ENCODE results near the gene SLITRK3. TPM values are rescaled to one million over a fixed set of nuclear protein-coding genes. Genes with fewer than 3 reads are reported as not detected.

Gene SLITRK3, protein sequence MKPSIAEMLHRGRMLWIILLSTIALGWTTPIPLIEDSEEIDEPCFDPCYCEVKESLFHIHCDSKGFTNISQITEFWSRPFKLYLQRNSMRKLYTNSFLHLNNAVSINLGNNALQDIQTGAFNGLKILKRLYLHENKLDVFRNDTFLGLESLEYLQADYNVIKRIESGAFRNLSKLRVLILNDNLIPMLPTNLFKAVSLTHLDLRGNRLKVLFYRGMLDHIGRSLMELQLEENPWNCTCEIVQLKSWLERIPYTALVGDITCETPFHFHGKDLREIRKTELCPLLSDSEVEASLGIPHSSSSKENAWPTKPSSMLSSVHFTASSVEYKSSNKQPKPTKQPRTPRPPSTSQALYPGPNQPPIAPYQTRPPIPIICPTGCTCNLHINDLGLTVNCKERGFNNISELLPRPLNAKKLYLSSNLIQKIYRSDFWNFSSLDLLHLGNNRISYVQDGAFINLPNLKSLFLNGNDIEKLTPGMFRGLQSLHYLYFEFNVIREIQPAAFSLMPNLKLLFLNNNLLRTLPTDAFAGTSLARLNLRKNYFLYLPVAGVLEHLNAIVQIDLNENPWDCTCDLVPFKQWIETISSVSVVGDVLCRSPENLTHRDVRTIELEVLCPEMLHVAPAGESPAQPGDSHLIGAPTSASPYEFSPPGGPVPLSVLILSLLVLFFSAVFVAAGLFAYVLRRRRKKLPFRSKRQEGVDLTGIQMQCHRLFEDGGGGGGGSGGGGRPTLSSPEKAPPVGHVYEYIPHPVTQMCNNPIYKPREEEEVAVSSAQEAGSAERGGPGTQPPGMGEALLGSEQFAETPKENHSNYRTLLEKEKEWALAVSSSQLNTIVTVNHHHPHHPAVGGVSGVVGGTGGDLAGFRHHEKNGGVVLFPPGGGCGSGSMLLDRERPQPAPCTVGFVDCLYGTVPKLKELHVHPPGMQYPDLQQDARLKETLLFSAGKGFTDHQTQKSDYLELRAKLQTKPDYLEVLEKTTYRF
- not detected in 2 replicates for total RNA-seq

DNA sequence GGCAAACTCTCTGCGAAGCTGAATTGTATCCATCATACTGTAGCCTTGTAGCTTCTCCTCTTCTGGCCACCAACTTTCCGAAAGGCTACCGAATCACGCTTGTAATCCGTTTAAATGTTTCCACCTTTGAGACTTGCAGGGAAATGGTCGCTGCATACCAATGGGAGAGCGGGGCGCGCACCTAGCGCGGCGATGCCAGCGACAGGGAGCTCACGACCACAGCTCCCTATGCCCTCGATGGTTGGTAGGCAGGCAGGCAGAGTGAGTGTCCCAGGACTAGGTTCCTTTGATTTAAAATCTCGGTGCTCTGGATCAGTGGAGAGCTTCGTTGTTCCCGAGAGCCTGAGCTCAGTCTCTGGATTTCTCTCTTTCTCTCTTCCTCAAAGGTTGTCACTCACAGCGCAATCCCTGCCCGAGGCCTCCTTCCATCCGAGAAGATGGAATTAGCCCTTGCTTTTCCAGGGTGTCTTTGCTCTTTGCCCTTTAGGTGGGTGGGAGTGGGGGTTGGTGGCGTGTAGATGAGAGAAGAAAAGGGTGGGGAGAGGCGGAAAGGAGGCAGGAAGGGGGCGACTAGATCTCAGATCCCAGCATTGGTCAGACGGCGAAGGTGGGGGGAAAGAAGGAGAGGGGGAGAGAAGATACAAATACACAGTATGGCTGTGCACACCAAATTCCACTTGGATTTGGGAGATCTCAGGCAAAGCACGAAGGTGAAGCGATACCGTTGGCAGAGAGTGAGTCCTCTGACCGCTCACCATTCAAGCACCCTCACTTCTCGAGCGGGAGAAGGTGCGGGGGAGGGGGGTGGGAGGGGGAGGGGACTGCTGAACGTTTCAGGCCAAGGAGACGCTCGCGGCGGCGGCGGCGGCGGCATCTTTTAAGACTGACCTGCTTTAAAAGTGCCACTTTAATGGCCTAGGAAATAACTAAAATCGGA, at the start of gene SLITRK3:
Gene SLITRK3, minus strand, starts transcription at position 745 of the 937 bp plus-strand sequence. CDS start 5,554 bp downstream, outside the sequence.

Other genes starting within 250 kb of the SLITRK3 start
- not detected in 2 replicates for gene SI, start 117.9 kb downstream of the SLITRK3 start, total RNA-seq

Measured in thoracic aorta endothelial cell (primary cell).